ENCODE results near the gene AEBP1. TPM values are rescaled to one million over a fixed set of nuclear protein-coding genes. Genes with fewer than 3 reads are reported as not detected.

AEBP1 gene
- total RNA-seq, 4 donors from 2014 or later, result 71.0 to 234 (median 156) TPM

DNA sequence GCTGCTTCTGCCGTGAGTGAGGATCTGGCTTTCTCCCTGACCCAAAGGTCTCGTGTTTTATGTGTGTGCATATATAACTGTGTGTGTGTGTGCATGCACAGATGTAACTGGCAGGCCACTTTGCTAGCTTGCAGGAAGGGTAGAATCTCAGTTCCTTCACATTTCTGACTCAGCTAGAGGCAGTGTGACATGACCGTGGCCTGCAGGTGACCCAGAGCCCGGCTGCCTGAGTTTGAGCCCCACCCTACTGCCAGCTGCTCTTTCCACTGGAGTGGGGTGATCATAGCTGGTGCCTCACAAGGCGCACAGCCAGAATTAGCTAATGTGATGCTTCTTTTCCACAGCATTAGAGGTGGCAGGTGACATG is 46.3 kb downstream of the AEBP1 start:
- intact Hi-C loops (cut with DNase I), result no loop called here
- Histone ChIP-seq H3K9me3 (no peaks in the 10 kb centered on the region), H3K36me3 (no peaks in the 10 kb centered on the region), H3K27me3 (peaks cover 0 to 14% (median 2%) of the 10 kb centered on the region in 4 donors), H3K4me3 (no peak overlapping the region), H3K4me1 (peaks cover 10 to 15% (median 14%) of the 10 kb centered on the region in 4 donors), H3K27ac (replicated peaks in 1 of 4) (no peak overlapping the region)
- DNase-seq (ENCODE audit: extremely low spot score), result no peak
- no peak for TF ChIP-seq EP300 (IDR thresholded peaks at IDR 0.05)
- TF ChIP-seq, protein P1, sequence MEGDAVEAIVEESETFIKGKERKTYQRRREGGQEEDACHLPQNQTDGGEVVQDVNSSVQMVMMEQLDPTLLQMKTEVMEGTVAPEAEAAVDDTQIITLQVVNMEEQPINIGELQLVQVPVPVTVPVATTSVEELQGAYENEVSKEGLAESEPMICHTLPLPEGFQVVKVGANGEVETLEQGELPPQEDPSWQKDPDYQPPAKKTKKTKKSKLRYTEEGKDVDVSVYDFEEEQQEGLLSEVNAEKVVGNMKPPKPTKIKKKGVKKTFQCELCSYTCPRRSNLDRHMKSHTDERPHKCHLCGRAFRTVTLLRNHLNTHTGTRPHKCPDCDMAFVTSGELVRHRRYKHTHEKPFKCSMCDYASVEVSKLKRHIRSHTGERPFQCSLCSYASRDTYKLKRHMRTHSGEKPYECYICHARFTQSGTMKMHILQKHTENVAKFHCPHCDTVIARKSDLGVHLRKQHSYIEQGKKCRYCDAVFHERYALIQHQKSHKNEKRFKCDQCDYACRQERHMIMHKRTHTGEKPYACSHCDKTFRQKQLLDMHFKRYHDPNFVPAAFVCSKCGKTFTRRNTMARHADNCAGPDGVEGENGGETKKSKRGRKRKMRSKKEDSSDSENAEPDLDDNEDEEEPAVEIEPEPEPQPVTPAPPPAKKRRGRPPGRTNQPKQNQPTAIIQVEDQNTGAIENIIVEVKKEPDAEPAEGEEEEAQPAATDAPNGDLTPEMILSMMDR (IDR thresholded peaks at IDR 0.05), result no peak
- 93% methylated on average over 4 of the region's 5 CpGs for WGBS

- H3K36me3 ChIP-seq, result no peaks in the 10 kb centered on the region
- TF ChIP-seq POLR2A (IDR thresholded peaks at IDR 0.05; ENCODE audit: low read depth), result no peak
- TF ChIP-seq POLR2AphosphoS5 (IDR thresholded peaks at IDR 0.05), result no peak
- TF ChIP-seq, protein P1 (IDR thresholded peaks at IDR 0.05), result no peak
- no peak for TF ChIP-seq EP300 (IDR thresholded peaks at IDR 0.05)
- no peak for DNase-seq (ENCODE audit: extremely low spot score)
- H3K4me3 ChIP-seq, result no peak overlapping the region
- H3K27ac ChIP-seq (replicated peaks in 1 of 4), result no peak overlapping the region
- intact Hi-C loops (cut with DNase I), result no loop called here
- no peaks in the 10 kb centered on the region for H3K9me3 ChIP-seq
- 79% methylated on average over 14 of the region's 16 CpGs for WGBS
- peaks cover 0 to 6% (median 0%) of the 10 kb centered on the region in 4 donors for H3K27me3 ChIP-seq
- H3K4me1 ChIP-seq, result peaks cover 4 to 7% (median 6%) of the 10 kb centered on the region in 4 donors
Observed at GRCh38 chr7:44150966-44151941, 47.1 kb downstream of the AEBP1 start.

DNA sequence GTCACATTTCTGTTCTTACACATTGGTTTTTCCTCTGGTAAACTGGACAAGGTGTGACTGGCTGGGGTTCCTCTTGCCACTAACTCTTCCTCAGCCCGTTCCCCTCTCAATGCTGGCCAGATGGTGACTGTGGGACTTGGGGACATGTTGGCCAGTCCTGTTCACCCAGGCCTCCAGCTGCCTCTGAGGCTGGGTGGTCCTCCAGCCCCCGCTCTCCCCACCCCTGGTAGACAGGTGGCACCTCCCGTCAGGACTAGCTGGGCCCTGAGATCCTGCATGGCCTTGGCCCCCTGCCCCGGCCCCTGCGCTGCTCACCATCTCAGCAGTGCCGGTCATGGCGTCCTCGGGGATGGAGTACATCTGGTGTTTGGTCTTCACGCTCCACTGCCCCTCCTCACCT is 47.8 kb downstream of the AEBP1 start:
- DNase-seq (ENCODE audit: extremely low spot score), result no peak
- H3K9me3 ChIP-seq, result no peaks in the 10 kb centered on the region
- H3K4me1 ChIP-seq, result no peaks in the 10 kb centered on the region
- WGBS, result 93% methylated on average over 9 of the region's 9 CpGs
- TF ChIP-seq, protein P1 (IDR thresholded peaks at IDR 0.05), result no peak
- TF ChIP-seq POLR2A (IDR thresholded peaks at IDR 0.05; ENCODE audit: low read depth) (no peak), EP300 (IDR thresholded peaks at IDR 0.05) (no peak), POLR2AphosphoS5 (IDR thresholded peaks at IDR 0.05) (no peak)
- H3K4me3 ChIP-seq, result no peak overlapping the region
- intact Hi-C loops (cut with DNase I), result no loop called here
- H3K36me3 ChIP-seq, result no peaks in the 10 kb centered on the region
- H3K27ac ChIP-seq (replicated peaks in 1 of 4), result no peak overlapping the region
- H3K27me3 ChIP-seq, result no peaks in the 10 kb centered on the region

DNA sequence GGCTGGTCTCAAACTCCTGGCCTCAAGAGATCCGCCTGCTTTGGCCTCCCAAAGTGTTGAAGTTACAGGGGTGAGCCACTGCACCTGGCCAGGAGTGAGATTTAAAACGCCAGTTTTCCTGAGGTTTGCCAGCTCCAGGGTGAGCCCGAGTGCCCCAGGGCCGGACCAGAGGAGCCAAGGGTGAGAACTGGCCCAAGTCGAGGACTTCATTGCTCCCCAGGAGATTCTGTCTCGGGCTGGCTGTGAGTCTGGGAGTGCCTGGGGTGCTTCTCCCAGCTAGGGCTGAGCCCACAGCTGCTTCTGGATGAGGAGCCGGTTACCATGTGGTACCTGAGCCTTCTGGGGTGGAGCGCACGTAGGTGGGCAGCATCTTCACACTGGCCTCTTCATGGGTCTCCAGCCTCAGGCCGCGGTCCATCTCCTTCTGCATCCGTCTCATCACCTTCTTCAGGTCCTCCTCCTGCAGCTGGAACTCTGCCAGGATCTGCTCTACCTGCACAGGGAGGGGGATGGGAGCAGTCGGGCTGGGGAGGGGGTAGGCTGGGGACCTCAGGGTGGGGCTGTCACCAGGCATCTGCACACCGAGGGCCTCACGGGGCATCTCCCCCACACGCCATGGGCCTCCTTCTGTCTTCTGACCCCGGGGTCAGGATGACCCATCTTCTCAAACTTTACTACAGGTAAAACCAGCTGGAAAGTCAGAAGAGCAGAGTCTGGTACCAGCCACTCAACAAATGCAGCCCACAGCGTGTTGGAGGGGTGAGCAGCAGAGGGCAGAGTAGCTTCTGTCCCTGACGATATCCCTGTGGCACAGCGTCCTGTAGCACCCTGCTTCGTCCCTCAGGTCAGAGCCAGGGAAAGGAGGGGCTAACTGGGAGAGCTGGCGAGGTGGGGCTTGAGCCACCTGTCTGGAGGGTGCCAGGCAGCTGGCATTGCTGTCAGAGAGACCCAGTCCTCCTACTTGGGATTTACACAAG is 49.1 kb downstream of the AEBP1 start:
- intact Hi-C loops (cut with DNase I), result no loop called here
- WGBS, result 88% methylated on average over 15 of the region's 22 CpGs
- TF ChIP-seq POLR2A (IDR thresholded peaks at IDR 0.05; ENCODE audit: low read depth) (no peak), POLR2AphosphoS5 (IDR thresholded peaks at IDR 0.05) (no peak), EP300 (IDR thresholded peaks at IDR 0.05) (no peak)
- TF ChIP-seq, protein P1 (IDR thresholded peaks at IDR 0.05), result no peak
- no peaks in the 10 kb centered on the region for H3K9me3 ChIP-seq
- H3K4me1 ChIP-seq, result no peaks in the 10 kb centered on the region
- DNase-seq (ENCODE audit: extremely low spot score), result no peak
- no peaks in the 10 kb centered on the region for H3K36me3 ChIP-seq
- no peak overlapping the region for H3K4me3 ChIP-seq
- H3K27me3 ChIP-seq, result no peaks in the 10 kb centered on the region
- H3K27ac ChIP-seq (replicated peaks in 1 of 4), result no peak overlapping the region

All from esophagus muscularis mucosa (tissue), 4 donors.